GM21367 (cell line): ENCODE data around the gene PBX1.

Experiments used
- ATAC-seq: cut with Tn5 transposase; IDR thresholded peaks from one replicate; pipeline ENCODE4 v1.9.1; 2021; ENCODE audit not compliant: unreplicated experiment

The PBX1 gene

GRCh38 chr1:164613176-164613575 lies 54.2 kb downstream of the PBX1 start:
- no peak for ATAC-seq

GRCh38 chr1:164614316-164614715 lies 55.3 kb downstream of the PBX1 start:
- ATAC-seq = no peak

- ATAC-seq = no peak
Measured at GRCh38 chr1:164617377-164618201, 58.6 kb downstream of the PBX1 start.

GRCh38 chr1:164618202-164618564 lies 59.2 kb downstream of the PBX1 start:
- no peak for ATAC-seq

GRCh38 chr1:164619006-164619784 lies 60.2 kb downstream of the PBX1 start:
- no peak for ATAC-seq

DNA sequence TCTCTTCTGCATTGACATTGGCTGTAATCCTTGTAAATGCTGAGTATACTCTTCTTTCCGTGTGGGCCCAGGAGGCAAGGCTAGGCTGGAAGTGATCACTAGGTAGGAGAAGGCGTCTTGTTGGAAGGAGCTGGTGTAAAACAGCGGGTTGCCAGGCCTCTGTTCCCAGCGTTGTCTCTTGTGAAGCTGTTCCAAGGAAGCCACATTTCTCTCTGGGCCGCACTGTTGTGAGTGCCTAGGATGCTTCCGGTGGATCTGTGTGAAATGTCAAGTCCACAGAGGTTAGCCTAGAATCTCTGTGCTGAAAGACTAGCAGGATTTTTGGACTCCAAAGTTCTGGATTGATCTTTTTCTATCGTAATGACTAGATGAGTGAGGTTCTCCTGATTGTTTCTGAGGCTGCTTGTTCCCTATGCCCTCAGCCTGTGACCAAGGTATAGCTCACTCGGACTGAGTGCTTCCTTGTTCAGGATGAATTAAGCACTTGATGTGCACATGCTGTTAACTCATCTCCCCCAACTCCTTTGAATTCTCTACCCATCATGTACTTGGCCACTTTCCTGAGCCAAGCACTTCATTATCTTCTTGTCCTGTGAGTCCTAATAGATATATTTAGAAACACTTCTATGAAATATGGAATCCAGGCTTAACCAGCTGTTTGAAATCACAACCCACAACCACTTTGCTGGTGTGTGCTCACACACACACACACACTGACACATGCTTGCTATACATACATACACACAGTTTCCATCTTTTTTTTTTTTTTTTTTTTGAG lies 63.3 kb downstream of the PBX1 start:
- no peak for ATAC-seq

- no peak for ATAC-seq
Measured at GRCh38 chr1:164623805-164624204, 64.8 kb downstream of the PBX1 start.

- ATAC-seq = no peak
Measured at GRCh38 chr1:164624400-164624799, 65.4 kb downstream of the PBX1 start.

GRCh38 chr1:164625004-164625617 lies 66.1 kb downstream of the PBX1 start:
- no peak for ATAC-seq

- no peak for ATAC-seq
Measured at GRCh38 chr1:164628772-164629171, 69.8 kb downstream of the PBX1 start.

DNA sequence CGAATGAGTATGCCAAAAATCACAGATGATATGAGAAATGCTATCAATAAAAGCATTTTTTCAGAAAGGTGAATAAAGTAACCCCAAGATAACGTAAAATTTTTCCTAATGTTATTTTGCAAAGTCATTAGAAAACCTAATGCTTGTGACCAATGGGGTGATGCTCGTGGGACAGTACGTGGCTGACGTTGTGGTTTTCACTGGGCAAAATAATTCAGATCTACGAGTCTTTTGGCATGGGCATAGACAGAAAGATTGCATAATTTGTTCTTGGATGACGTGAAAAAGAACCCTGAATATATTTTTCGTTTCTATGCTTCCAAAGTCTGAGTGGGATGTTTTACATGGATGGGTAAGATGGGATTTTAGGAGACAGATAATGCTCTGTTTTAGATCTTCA lies 71.0 kb downstream of the PBX1 start:
- no peak for ATAC-seq

DNA sequence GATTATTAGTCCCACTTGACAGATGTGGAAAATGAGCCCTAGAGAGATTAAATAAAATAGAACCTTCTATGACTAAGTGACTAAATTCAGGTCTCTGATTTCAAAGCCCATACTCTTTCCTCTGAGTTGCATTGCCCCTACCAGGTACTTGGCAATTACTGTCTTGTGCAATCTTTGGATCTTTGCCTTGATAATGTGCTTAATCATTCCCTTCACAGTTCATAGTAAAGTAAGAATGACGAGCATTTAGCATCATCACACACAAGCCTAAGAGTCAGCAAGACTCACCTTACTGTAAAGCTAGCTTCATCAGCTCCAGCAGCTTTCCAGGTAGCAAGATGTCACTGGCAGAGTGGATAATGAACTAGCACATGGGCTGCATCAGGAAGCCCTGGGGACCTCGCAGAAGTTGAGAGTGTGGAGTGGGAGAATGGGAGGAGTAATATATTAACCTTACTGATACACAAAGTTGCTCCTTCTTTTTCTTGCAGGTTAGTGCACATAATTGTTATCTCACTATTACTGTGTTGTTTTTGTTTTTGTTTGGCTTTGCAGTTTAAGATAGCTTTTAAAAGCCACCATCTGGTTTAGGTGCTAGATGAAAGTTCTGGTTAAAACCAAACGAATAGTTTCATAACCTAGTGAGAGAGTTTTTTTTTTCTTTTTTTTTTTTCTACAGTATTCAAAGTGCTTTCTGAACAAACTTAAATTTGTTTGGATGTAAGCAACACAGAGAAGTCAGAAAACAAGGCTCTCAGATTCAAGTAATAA lies 71.8 kb downstream of the PBX1 start:
- ATAC-seq = no peak

DNA sequence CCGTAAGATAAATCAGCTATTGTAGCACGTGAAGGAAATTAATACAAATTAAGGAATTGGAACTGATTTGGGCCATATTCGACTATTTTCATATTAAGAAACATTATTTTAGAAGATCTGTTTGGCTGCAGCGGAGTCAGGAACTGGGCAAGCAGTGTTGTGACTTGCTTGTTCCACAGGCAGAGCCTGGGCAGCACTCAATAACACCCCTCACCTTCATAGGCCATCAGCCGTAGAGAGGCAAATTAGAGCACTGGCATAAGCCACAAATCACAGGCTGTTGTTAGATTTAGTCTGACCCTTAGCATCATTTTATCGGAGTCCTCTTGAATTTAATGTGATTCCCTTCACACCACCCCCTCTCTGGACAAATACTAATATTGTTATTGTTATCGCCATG lies 72.8 kb downstream of the PBX1 start:
- ATAC-seq = no peak

DNA sequence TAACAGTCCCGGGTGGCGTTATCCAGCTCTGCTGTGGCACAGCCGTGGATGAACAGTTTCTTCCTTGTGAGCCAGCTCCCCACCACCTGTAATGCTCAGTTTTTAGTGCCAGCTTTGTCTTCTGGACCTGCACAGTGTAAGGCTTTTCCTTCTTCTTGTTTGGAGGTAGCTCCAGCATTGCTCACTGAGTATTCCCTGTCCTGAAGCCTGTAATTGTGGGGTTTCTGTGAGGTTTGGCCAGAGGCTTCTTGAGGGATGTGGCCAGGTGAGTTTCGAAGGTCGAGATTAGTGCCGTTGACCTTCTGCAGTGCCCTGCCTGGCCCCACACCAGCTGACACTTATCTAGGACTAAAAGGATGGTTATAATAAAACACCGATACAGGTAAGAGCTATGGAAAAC lies 75.0 kb downstream of the PBX1 start:
- ATAC-seq = no peak

DNA sequence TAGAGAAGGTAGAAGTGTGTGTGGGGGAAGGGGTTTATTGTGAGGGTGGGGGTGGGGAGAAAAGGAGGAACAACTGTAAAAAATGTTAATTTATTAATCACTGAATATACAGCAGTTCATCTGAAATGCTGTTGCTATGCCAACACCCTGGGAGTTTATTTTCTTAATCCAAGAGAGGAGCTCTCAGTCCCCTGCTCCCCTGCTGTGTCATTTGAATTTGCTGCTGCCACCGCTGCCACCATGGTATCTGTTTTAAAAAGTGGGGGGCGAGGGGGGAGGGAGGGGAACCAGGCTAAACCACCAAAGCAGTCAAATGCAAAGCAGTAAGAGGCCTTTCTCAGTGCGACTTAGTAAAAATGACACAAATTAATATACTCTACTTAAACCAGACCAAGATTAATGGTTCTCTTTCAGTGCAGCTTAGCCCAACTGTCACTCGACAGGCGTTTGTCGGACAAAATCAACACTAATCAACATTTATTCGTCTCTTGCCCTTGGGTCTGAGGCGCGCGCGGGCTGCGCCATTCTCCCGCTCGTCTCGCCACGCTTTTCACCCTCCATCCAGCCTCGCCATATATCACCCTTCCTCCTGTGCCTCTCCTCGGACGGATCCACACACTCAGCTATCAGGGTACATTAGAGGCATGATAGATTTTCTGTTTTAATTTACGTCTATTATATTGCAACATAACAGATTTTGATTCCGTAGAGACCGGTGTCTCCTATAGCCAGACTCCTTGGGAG lies 76.2 kb downstream of the PBX1 start:
- ATAC-seq = no peak

DNA sequence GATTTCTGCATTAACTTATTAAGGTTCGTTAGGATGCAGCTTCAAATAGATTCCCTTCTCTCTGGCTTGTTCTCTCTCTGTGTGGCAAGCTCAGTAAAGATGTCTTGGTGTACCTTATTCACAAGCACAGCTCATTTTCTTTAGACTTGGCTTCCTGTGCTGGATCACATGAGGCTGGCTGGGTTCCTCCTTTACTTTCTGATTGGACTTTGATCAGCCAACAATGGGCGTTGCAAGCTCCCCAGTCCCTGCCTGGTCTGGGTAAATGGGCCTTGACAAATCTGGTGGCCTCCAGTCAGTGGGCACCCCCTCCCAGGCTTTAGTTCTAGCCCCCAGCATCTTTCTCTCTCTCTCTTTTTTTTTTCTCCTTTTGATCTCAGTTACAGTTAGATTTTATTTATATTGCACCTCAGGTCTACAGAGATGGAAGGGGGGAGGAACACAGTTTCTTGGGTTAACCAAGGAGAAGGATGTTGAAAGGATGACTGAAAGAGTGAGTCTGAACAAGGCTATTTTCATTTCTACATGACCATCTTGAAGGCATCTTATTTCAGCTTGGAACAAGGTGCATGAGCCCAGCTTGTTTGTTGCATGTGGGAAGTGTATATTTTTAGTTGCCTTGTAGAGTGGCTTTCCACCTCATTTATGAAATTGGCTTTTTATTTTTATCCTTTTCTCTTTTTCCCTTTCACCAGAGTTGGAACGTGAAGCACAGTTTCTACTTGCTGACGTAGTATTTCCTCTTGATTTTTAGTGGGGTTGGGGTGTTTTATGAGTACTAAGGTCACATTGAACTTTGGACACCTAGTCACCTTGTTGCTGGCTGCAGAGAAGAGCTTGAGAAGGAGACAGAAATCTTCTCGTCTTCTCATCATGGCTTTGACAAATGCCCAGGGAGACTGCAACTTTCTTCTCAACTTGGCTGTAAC lies 77.1 kb downstream of the PBX1 start:
- ATAC-seq = no peak

DNA sequence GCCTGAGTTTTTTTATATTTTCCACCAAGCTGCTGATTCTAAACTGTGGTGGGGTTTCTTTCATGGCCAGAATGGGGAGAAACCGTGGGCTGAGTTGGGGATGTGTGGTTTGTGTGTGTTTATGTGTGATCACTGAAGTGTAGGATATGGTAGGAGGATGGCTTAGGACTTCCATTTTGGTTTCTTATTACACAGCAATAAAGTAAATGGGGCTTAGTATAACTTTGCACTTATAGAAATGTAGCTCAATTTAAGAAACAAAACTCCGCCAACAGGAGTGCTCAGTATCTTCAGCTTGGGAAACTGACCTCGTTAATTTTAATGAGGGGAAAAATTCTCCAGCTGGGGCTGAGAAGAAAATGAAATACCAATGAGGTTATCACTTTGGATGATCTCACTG lies 77.8 kb downstream of the PBX1 start:
- ATAC-seq = no peak

DNA sequence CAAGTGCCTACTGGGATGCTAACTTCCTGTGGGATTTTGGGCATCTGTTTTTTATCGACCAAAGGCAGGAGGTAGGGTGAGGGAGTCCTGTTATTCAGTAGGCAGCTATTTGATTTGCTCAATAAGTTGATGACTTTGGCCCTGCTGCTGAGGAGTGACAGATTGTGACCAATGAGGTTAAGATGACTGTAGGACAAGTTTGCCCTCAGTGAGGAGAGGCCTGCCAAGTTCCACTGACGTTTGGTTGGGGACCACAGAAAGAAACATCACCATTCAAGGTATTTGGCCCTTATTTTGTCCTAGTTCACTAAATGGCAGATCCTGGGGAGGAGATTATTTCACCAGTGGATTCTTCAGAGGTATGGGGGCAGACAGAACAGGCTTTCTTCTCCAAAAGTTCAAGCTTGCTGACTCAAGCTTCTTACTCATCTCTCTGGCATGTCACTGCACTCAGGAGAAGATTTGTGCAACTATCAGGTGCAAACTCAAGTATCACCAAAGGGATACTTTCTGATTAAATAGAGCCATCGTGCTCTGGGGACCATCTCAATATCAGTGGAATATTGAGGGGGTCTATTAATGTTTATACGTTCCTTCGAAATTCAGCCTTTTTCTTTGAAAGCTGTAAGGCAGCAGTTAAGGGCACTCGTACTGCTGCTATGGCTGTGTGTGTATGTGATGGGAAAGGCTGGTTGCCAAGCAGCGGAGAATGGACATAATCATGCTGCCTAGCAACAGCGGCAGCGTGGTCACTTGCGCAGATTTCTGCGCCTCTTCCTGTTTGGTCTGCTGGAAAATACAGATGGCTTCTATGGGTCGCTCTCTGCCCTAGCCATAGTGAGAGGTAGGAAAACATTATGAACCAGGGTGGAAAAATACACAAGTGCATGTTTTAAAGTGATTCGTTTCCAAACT lies 78.7 kb downstream of the PBX1 start:
- no peak for ATAC-seq
